ENCODE data around the gene SLC43A2.

SLC43A2 gene

DNA sequence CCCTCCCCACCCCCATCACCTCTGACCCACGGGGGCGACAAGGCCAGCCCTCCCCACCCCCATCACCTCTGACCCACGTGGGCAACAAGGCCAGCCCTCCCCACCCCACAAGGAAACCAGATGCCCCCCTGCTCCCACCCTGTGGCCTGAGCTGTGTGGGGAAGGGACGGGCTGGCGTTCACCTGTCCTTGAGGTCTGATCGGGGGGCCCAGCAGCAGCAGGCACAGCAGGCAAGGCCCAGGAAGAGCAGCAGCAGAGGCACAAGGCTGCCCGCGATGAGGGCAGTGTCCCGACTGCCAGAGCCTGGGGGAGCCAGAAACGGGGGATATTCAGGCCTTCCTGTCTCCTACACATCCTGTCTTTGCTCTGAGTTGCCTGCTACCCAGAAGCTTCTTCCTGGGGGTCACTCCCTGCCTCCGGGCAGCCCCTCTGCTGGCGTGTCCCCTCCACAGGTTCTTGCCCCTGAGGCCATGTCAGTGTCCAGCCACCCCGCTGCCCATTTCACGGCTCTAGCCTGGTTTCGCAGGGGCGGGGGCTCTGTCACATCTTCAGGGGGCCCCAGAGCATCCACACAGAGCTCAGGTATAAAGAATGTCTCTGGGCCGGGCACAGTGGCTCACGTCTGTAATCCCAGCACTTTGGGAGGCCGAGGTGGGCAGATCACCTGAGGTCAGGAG, 10.1 kb upstream of the SLC43A2 start:
- no peak for TF ChIP-seq RAD21 (IDR thresholded peaks at IDR 0.05; ENCODE audit: low read depth)
- no peak for TF ChIP-seq EP300 (IDR thresholded peaks at IDR 0.05; ENCODE audit: borderline replicate concordance)
- TF ChIP-seq EGR1 (IDR thresholded peaks at IDR 0.05): no peak
- no peak for TF ChIP-seq FOXM1 (IDR thresholded peaks at IDR 0.05; ENCODE audit: borderline replicate concordance, low read depth)
- no peak for TF ChIP-seq CEBPB (IDR thresholded peaks at IDR 0.05)
- TF ChIP-seq TAF1 (IDR thresholded peaks at IDR 0.05; ENCODE audit: low read depth): no peak
- TF ChIP-seq, protein P1, sequence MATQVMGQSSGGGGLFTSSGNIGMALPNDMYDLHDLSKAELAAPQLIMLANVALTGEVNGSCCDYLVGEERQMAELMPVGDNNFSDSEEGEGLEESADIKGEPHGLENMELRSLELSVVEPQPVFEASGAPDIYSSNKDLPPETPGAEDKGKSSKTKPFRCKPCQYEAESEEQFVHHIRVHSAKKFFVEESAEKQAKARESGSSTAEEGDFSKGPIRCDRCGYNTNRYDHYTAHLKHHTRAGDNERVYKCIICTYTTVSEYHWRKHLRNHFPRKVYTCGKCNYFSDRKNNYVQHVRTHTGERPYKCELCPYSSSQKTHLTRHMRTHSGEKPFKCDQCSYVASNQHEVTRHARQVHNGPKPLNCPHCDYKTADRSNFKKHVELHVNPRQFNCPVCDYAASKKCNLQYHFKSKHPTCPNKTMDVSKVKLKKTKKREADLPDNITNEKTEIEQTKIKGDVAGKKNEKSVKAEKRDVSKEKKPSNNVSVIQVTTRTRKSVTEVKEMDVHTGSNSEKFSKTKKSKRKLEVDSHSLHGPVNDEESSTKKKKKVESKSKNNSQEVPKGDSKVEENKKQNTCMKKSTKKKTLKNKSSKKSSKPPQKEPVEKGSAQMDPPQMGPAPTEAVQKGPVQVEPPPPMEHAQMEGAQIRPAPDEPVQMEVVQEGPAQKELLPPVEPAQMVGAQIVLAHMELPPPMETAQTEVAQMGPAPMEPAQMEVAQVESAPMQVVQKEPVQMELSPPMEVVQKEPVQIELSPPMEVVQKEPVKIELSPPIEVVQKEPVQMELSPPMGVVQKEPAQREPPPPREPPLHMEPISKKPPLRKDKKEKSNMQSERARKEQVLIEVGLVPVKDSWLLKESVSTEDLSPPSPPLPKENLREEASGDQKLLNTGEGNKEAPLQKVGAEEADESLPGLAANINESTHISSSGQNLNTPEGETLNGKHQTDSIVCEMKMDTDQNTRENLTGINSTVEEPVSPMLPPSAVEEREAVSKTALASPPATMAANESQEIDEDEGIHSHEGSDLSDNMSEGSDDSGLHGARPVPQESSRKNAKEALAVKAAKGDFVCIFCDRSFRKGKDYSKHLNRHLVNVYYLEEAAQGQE (IDR thresholded peaks at IDR 0.05; ENCODE audit: low read depth): no peak
- TF ChIP-seq, protein P2, sequence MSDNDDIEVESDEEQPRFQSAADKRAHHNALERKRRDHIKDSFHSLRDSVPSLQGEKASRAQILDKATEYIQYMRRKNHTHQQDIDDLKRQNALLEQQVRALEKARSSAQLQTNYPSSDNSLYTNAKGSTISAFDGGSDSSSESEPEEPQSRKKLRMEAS (IDR thresholded peaks at IDR 0.05): no peak
- no peak for TF ChIP-seq YY1 (IDR thresholded peaks at IDR 0.05; ENCODE audit: low read depth)
- no peak for TF ChIP-seq TEAD4 (IDR thresholded peaks at IDR 0.05)
- TF ChIP-seq, protein P3, sequence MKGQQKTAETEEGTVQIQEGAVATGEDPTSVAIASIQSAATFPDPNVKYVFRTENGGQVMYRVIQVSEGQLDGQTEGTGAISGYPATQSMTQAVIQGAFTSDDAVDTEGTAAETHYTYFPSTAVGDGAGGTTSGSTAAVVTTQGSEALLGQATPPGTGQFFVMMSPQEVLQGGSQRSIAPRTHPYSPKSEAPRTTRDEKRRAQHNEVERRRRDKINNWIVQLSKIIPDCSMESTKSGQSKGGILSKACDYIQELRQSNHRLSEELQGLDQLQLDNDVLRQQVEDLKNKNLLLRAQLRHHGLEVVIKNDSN (IDR thresholded peaks at IDR 0.05): no peak
- no peak for TF ChIP-seq CREB1 (IDR thresholded peaks at IDR 0.05; ENCODE audit: low read depth)
- TF ChIP-seq ZBTB7A (IDR thresholded peaks at IDR 0.05; ENCODE audit: low read depth): no peak
- no peak for TF ChIP-seq TCF12 (IDR thresholded peaks at IDR 0.05; ENCODE audit: low read depth)

DNA sequence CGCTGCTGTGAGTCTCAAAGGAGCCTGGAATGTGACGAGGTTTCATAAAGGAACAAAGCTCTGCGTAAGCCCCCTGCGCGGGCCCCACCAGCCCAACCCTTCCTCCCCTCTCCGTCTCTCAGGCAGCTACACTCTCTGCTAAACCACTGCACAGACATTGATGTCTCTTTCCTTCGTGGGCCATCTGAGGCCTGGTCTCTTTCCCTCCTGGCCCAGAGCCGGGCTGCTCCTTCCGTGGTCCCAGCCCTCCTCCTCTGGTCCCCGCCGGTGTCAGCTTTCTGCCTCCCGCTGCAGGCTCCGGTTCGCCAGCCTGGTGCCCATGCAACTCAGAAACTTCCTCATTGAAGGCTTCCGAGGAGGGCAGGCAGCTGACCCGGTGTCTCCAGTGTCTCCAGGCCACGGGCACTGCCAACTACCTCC, 9.5 kb upstream of the SLC43A2 start:
- no peak for TF ChIP-seq YY1 (IDR thresholded peaks at IDR 0.05; ENCODE audit: low read depth)

GRCh38 chr17:1636732-1637285, 8.2 kb upstream of the SLC43A2 start:
- TF ChIP-seq TEAD4 (IDR thresholded peaks at IDR 0.05) (no peak), YY1 (IDR thresholded peaks at IDR 0.05; ENCODE audit: low read depth) (no peak), RAD21 (IDR thresholded peaks at IDR 0.05; ENCODE audit: low read depth) (no peak), TCF12 (IDR thresholded peaks at IDR 0.05; ENCODE audit: low read depth) (no peak), TAF1 (IDR thresholded peaks at IDR 0.05; ENCODE audit: low read depth) (no peak), CEBPB (IDR thresholded peaks at IDR 0.05) (no peak)
- TF ChIP-seq, protein P2 (IDR thresholded peaks at IDR 0.05): no peak
- TF ChIP-seq, protein P3 (IDR thresholded peaks at IDR 0.05): no peak

DNA sequence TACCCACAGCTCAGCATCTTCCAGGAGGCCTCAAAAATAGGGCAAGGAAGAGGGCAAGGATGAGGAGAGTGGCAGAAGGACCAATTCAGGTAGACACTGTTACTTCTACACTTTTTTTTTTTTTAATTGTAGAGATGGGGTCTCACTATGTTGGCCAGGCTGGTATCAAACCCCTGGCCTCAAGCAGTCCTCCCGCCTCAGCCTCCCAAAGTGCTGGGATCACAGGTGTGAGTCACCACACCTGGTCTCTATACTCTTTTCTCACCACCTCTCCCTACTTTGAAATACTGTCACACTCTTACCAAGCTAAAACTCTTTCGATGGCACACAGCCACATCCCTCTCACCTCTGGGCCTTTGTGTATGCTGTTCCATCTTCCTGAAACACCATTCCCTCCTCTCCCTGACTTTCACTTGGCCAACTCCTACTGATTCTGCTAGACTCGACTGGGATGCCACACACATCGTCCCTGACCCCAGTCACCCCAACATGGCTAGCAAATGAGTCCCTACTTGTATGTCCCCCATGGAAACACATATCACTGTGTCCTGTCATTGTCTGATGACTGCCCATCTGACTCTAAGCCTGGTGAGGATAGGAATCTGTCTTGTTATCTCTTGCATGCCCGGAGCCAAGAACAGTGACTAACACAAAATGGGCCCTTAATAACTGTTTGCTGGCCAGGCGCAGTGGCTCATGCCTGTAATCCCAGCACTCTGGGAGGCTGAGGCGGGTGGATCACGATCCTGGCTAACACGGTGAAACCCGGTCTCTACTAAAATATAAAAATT, 7.2 kb upstream of the SLC43A2 start:
- TF ChIP-seq TCF12 (IDR thresholded peaks at IDR 0.05; ENCODE audit: low read depth) (no peak), YY1 (IDR thresholded peaks at IDR 0.05; ENCODE audit: low read depth) (no peak)
- TF ChIP-seq, protein P3 (IDR thresholded peaks at IDR 0.05): no peak

DNA sequence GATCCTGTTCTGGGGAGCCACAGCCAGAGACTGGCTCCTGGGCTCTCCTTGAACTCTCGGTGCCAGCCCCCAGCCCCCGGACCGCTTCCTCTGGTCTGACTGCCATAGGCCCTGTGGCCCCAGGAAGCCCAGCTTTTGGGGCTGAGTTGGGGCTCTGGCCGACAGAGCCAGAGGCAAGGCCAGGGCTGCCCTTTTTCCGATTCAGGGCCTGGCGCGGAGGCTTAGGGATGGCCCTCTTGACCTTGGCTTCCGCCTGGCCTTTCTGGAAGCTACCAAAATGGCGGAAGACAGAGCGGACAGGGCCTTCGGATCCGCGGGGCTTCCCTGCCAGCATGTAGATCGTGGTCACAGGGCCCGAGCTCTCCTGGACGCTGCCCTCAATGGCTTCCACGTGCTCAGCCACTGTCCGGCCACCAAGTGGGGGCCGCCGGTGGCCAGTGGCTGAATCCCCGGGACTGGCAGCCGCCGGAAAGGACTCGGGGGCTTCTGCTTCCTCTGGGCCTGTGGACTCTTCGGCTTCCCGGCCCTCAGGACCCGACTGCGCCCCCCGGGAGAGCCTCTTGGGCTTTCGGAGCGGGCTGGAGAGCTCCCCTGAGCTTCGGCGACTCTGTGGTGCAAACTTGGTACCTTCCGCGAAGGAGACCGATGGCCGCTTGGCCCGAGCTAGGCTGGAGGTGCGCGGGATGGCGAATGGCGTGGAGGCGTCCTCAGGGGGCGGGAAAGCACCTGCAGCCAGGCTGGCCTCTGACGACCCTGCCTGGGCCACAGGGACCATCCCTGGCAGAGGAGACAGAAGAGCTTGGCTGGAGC, 6.4 kb upstream of the SLC43A2 start:
- no peak for TF ChIP-seq TCF12 (IDR thresholded peaks at IDR 0.05; ENCODE audit: low read depth)
- no peak for TF ChIP-seq NFIC (IDR thresholded peaks at IDR 0.05)
- no peak for TF ChIP-seq FOXM1 (IDR thresholded peaks at IDR 0.05; ENCODE audit: borderline replicate concordance, low read depth)
- TF ChIP-seq RAD21 (IDR thresholded peaks at IDR 0.05; ENCODE audit: low read depth): no peak
- no peak for TF ChIP-seq CEBPB (IDR thresholded peaks at IDR 0.05)

- TF ChIP-seq NFIC (IDR thresholded peaks at IDR 0.05) (no peak), CEBPB (IDR thresholded peaks at IDR 0.05) (no peak), TCF12 (IDR thresholded peaks at IDR 0.05; ENCODE audit: low read depth) (no peak), YY1 (IDR thresholded peaks at IDR 0.05; ENCODE audit: low read depth) (no peak), RAD21 (IDR thresholded peaks at IDR 0.05; ENCODE audit: low read depth) (no peak), ZBTB7A (IDR thresholded peaks at IDR 0.05; ENCODE audit: low read depth) (no peak), CREB1 (IDR thresholded peaks at IDR 0.05; ENCODE audit: low read depth) (no peak), TEAD4 (IDR thresholded peaks at IDR 0.05) (no peak), EGR1 (IDR thresholded peaks at IDR 0.05) (no peak), FOXM1 (IDR thresholded peaks at IDR 0.05; ENCODE audit: borderline replicate concordance, low read depth) (no peak)
- TF ChIP-seq, protein P1 (IDR thresholded peaks at IDR 0.05; ENCODE audit: low read depth): no peak
- TF ChIP-seq, protein P3 (IDR thresholded peaks at IDR 0.05): no peak
- TF ChIP-seq, protein P2 (IDR thresholded peaks at IDR 0.05): no peak
Measured at GRCh38 chr17:1630662-1631061, 2.0 kb upstream of the SLC43A2 start.
